H1 (cell line): ENCODE results near the gene WFDC5. TPM values are rescaled to one million over a fixed set of nuclear protein-coding genes. Genes with fewer than 3 reads are reported as not detected.

Source experiments
- CTCF ChIA-PET: fragments of 300-600 bp; sonication (Branson Sonifier 250); formaldehyde crosslinking; loops from one replicate; lab custom pipeline; 2021; ENCODE audit not compliant: partially characterized antibody; lab: Charles Lee
- POLR2A ChIA-PET: fragments of 300-600 bp; sonication (Branson Sonifier 250); formaldehyde crosslinking; loops from one replicate; lab custom pipeline; 2021; ENCODE audit warnings: inconsistent platforms; ENCODE audit not compliant: partially characterized antibody; lab: Charles Lee
- DNase-seq, 2 experiments: peaks; one replicate each; pipeline versions ENCODE4 v3.0.0 to v3.0.0-alpha.2; 2010 to 2022; ENCODE audit warnings: low spot score in 2 of 2, low read depth in 1 of 2, mixed read lengths in 1 of 2
- FAIRE-seq: peaks from 2 replicates; lab custom pipeline; 2011; peaks lifted over from hg19 to GRCh38; lab: Jason Lieb, UNC
- H2AFZ ChIP-seq: 2 replicates; pipeline ENCODE4 v1.8.1; 2012; ENCODE audit warnings: low read length, inconsistent platforms
- H2AK5ac ChIP-seq: 2 replicates; pipeline ENCODE4 v1.6.1; 2013; ENCODE audit warnings: low read depth, low read length
- H2BK120ac ChIP-seq: replicated peaks from 2 replicates; pipeline ENCODE3; 2013; ENCODE audit warnings: low read depth, low read length, inconsistent platforms
- H2BK12ac ChIP-seq: 2 replicates; pipeline ENCODE4 v1.6.1; 2013; ENCODE audit warnings: low read depth, low read length
- H2BK15ac ChIP-seq: 2 replicates; pipeline ENCODE4 v1.6.1; 2013; ENCODE audit warnings: low read length
- H2BK20ac ChIP-seq: 2 replicates; pipeline ENCODE4 v1.6.1; 2013; ENCODE audit warnings: low read length
- H2BK5ac ChIP-seq: 2 replicates; pipeline ENCODE4 v1.6.1; 2013; ENCODE audit warnings: low read depth, low read length
- H3K14ac ChIP-seq: 2 replicates; pipeline ENCODE4 v1.6.1; 2013; ENCODE audit warnings: inconsistent platforms; ENCODE audit not compliant: insufficient read length
- H3K18ac ChIP-seq: 2 replicates; pipeline ENCODE4 v1.6.1; 2013; ENCODE audit warnings: low read length; ENCODE audit errors: extremely low read depth
- H3K23ac ChIP-seq: 2 replicates; pipeline ENCODE4 v1.6.1; 2013; ENCODE audit warnings: inconsistent platforms; ENCODE audit not compliant: insufficient read length
- H3K23me2 ChIP-seq: 2 replicates; pipeline ENCODE4 v1.6.1; 2013; ENCODE audit warnings: low read depth, low read length
- H3K27ac ChIP-seq: 2 replicates; pipeline ENCODE4 v1.6.1; 2011; ENCODE audit warnings: low read depth, low read length, inconsistent platforms
- H3K27me3 ChIP-seq, 4 experiments: replicated peaks in 1 of 4; 1 replicate in 1 of 4; 2 replicates in 3 of 4; pipeline versions ENCODE4 v1.6.1 to v1.8.1; 2011 to 2013; ENCODE audit warnings: low read length in 3 of 4, mild to moderate bottlenecking in 3 of 4, inconsistent platforms in 2 of 4, mixed read lengths in 2 of 4, moderate library complexity in 1 of 4; ENCODE audit not compliant: control insufficient read depth in 3 of 4, insufficient read depth in 3 of 4; ENCODE audit errors: extremely low read depth in 1 of 4
- H3K36me3 ChIP-seq, 4 experiments: 2 replicates each; pipeline versions ENCODE4 v1.6.1 to v1.8.1; 2011 to 2013; ENCODE audit warnings: mild to moderate bottlenecking in 4 of 4, low read length in 3 of 4, moderate library complexity in 2 of 4, control low read depth in 1 of 4, inconsistent platforms in 1 of 4; ENCODE audit not compliant: insufficient read depth in 4 of 4, control insufficient read depth in 2 of 4
- H3K4ac ChIP-seq: replicated peaks from 2 replicates; pipeline ENCODE3; 2013; ENCODE audit warnings: low read length, low read depth, mixed read lengths, inconsistent platforms; ENCODE audit not compliant: insufficient read length
- H3K4me1 ChIP-seq, 4 experiments: replicated peaks in 1 of 4; 1 replicate in 1 of 4; 2 replicates in 3 of 4; pipeline versions ENCODE4 v1.6.1 to v1.8.1; 2011 to 2013; ENCODE audit warnings: low read length in 3 of 4, inconsistent platforms in 2 of 4, mixed read lengths in 1 of 4; ENCODE audit not compliant: insufficient read depth in 4 of 4, control insufficient read depth in 3 of 4
- H3K4me2 ChIP-seq, 2 experiments: 2 replicates each; pipeline versions ENCODE4 v1.6.1 to v1.8.1; 2011 to 2013; ENCODE audit warnings: low read depth in 2 of 2, low read length in 2 of 2, control low read depth in 1 of 2, inconsistent platforms in 1 of 2, mild to moderate bottlenecking in 1 of 2; ENCODE audit not compliant: insufficient read depth in 1 of 2
- H3K4me3 ChIP-seq, 4 experiments: fragments of 200-600, 300-600 bp in 1 of 4; sonication (generic), shearing (Covaris generic), sonication (Bioruptor Twin) in 1 of 4; 2 replicates each; pipeline versions ENCODE4 v1.5.1 to v1.8.1; 2011 to 2016; ENCODE audit warnings: low read length in 4 of 4, low read depth in 3 of 4, control low read depth in 2 of 4, inconsistent platforms in 2 of 4, mild to moderate bottlenecking in 2 of 4, mixed read lengths in 1 of 4, moderate library complexity in 1 of 4; ENCODE audit not compliant: insufficient read depth in 2 of 4; ENCODE audit errors: extremely low read depth in 1 of 4
- H3K56ac ChIP-seq: replicated peaks from 2 replicates; pipeline ENCODE3; 2013; ENCODE audit warnings: low read depth, mild to moderate bottlenecking, mixed read lengths, low read length, inconsistent platforms; ENCODE audit not compliant: insufficient read length
- H3K79me1 ChIP-seq: 2 replicates; pipeline ENCODE4 v1.6.1; 2013; ENCODE audit warnings: low read depth, low read length, control low read depth
- H3K79me2 ChIP-seq, 2 experiments: 2 replicates each; pipeline versions ENCODE4 v1.6.1 to v1.8.1; 2012 to 2013; ENCODE audit warnings: low read length in 2 of 2, mild to moderate bottlenecking in 2 of 2, inconsistent platforms in 1 of 2; ENCODE audit not compliant: insufficient read depth in 2 of 2, control insufficient read depth in 1 of 2
- H3K9ac ChIP-seq, 4 experiments: replicated peaks in 1 of 4; 1 replicate in 1 of 4; 2 replicates in 3 of 4; pipeline versions ENCODE4 v1.6.1 to v1.8.1; 2011 to 2013; ENCODE audit warnings: low read depth in 3 of 4, low read length in 3 of 4, control low read depth in 2 of 4, mild to moderate bottlenecking in 2 of 4, moderate library complexity in 2 of 4, inconsistent platforms in 1 of 4; ENCODE audit errors: extremely low read depth in 1 of 4
- H3K9me3 ChIP-seq, 2 experiments: 2 replicates each; pipeline versions ENCODE4 v1.6.1 to v1.8.1; 2012 to 2013; ENCODE audit warnings: mild to moderate bottlenecking in 2 of 2, moderate library complexity in 2 of 2, control low read depth in 1 of 2, inconsistent platforms in 1 of 2, low read depth in 1 of 2, low read length in 1 of 2, mixed read lengths in 1 of 2; ENCODE audit not compliant: insufficient read depth in 2 of 2
- H4K20me1 ChIP-seq, 2 experiments: replicated peaks in 1 of 2; 2 replicates each; pipeline versions ENCODE3 to v1.8.1; 2011 to 2013; ENCODE audit warnings: inconsistent platforms in 2 of 2, low read length in 2 of 2, mild to moderate bottlenecking in 1 of 2; ENCODE audit not compliant: insufficient read depth in 2 of 2, control insufficient read depth in 1 of 2
- H4K5ac ChIP-seq: 2 replicates; pipeline ENCODE4 v1.6.1; 2013; ENCODE audit warnings: low read length, low read depth, mixed read lengths, inconsistent platforms; ENCODE audit not compliant: insufficient read length
- H4K8ac ChIP-seq: 2 replicates; pipeline ENCODE4 v1.8.0; 2013; ENCODE audit warnings: mild to moderate bottlenecking, moderate library complexity, low read length, inconsistent platforms; ENCODE audit not compliant: insufficient read depth; ENCODE audit errors: extremely low read depth
- H4K91ac ChIP-seq: replicated peaks from 2 replicates; pipeline ENCODE3; 2013; ENCODE audit warnings: low read length, mixed read lengths, inconsistent platforms; ENCODE audit not compliant: insufficient read length
- BRCA1 ChIP-seq: IDR thresholded peaks from 2 replicates; pipeline ENCODE4 v1.6.1; 2012; ENCODE audit warnings: low read depth, low read length, improper control_type of control experiment
- RBBP5 ChIP-seq: IDR thresholded peaks from 2 replicates; pipeline ENCODE4 v1.7.1; 2012; ENCODE audit warnings: low read depth, mild to moderate bottlenecking, inconsistent platforms, low read length, moderate library complexity, borderline replicate concordance
- RNF2 ChIP-seq: fragments of 200-900, 300-1000 bp; sonication (generic); IDR thresholded peaks from 2 replicates; pipeline ENCODE4 v1.7.1; 2016; ENCODE audit warnings: borderline replicate concordance, low read depth, mild to moderate bottlenecking, antibody characterized with exemption, low read length; ENCODE audit not compliant: poor library complexity, severe bottlenecking; ENCODE audit errors: missing control alignments
- SP1 ChIP-seq: IDR thresholded peaks from 2 replicates; pipeline ENCODE4 v1.6.1; 2011; ENCODE audit warnings: low read depth, low read length
- TAF7 ChIP-seq: optimal IDR thresholded peaks from 2 replicates; pipeline ENCODE3; 2011; ENCODE audit warnings: low read depth, mild to moderate bottlenecking, inconsistent platforms, low read length, moderate library complexity, borderline replicate concordance
- WGBS, 2 experiments: shearing (Covaris generic) in 1 of 2; methylation state at CpG; one replicate each; pipeline versions ENCODE4 v1.1.6 to v1.1.7; 2013 to 2015; ENCODE audit warnings: low lambda C conversion rate in 2 of 2, mixed read lengths in 2 of 2, inconsistent platforms in 1 of 2, low coverage in 1 of 2, missing lambda C conversion rate in 1 of 2; ENCODE audit not compliant: insufficient replicate concordance in 2 of 2, insufficient coverage in 1 of 2, insufficient read length in 1 of 2; ENCODE audit errors: extremely low coverage in 1 of 2, missing lambda C conversion rate in 1 of 2; 5-methylcytosine and 5-hydroxymethylcytosine counted together
- polyA plus RNA-seq, 7 experiments: library from polyadenylated mRNA; depleted of rRNA in 3 of 7; stranded (reverse) in 5 of 7; unstranded in 2 of 7; fragments of >200 nt in 5 of 7; fragments of 200-250 nt in 2 of 7; gene quantifications; 1 replicate in 5 of 7; 2 replicates in 1 of 7; 4 replicates in 1 of 7; pipeline versions ENCODE4 v1.2.1 to v1.2.3, GENCODE V29; 2011 to 2013; ENCODE audit warnings: missing spikeins in 2 of 7, mixed read lengths in 2 of 7
- total RNA-seq: library from RNA; stranded (reverse); fragmentation: NEBNext Ultra II Directional; extraction: Animal tissue kit (Norgen Biotek cat#: 25700); gene quantifications from 2 replicates; pipeline ENCODE4 v1.2.1, GENCODE V29; 2021

WFDC5 gene
- total and polyA plus RNA-seq, 2 of the 8 experiments (the other 6 are each of a cell fraction or from before 2014, with no cell fraction given) = not detected

- Histone ChIP-seq H3K27me3 (peaks cover 0 to 1% (median 0%) of the 10 kb centered on the region in 4 experiments; a peak in 1 of 7 replicates), H2BK5ac (no peak overlapping the region), H3K18ac (no peak overlapping the region), H2BK12ac (no peak overlapping the region), H3K4me2 (no peak overlapping the region), H2AFZ (no peak overlapping the region), H4K91ac (no peak overlapping the region), H3K56ac (no peak overlapping the region), H3K27ac (no peak overlapping the region), H3K79me1 (no peaks in the 10 kb centered on the region), H2BK15ac (no peak overlapping the region), H3K14ac (no peak overlapping the region), H3K23ac (no peak overlapping the region), H4K5ac (no peak overlapping the region), H3K23me2 (no peaks in the 10 kb centered on the region), H3K4ac (no peak overlapping the region), H3K36me3 (no peaks in the 10 kb centered on the region), H3K9ac (no peak overlapping the region), H2BK120ac (no peak overlapping the region), H2AK5ac (no peak overlapping the region), H4K20me1 (no peaks in the 10 kb centered on the region), H3K9me3 (no peaks in the 10 kb centered on the region), H3K79me2 (no peaks in the 10 kb centered on the region), H4K8ac (no peak overlapping the region), H3K4me3 (no peak overlapping the region), H3K4me1 (no peaks in the 10 kb centered on the region), H2BK20ac (no peak overlapping the region; the same call in 1 of the 2 replicates)
- TF ChIP-seq TAF7 (no peak), BRCA1 (no peak), RNF2 (no peak), RBBP5 (no peak), SP1 (no peak)
- FAIRE-seq (no peak), DNase-seq (no peak)
- POLR2A ChIA-PET = no interaction called here
- CTCF ChIA-PET = interaction anchor here (0.8 to 2.5 kb wide), 3 partner anchors 15 to 57 kb away, joined by 3 to 17 read pairs (median 4); no protein-coding TSS in a partner anchor
- 82% methylated on average over 1 of the region's 1 CpG; no CpG with 5 or more reads in 1 of the 2 experiments for WGBS, 2 experiments
Observed at GRCh38 chr20:45153752-45154151, 38.8 kb upstream of the WFDC5 start.
